Large intestine (tissue), 12 donors: ENCODE data around the gene KIAA0825. TPM values are rescaled to one million over a fixed set of nuclear protein-coding genes. Genes with fewer than 3 reads are reported as not detected.

Experiments used
- DNase-seq, 2 donors: peaks; one replicate each; pipeline versions ENCODE4 v3.0.0 to v3.0.0-alpha.2; 2013
- H3K27ac ChIP-seq: one replicate; pipeline ENCODE4 v1.5.1; 2013; ENCODE audit warnings: low read length
- H3K27me3 ChIP-seq: 2 replicates; pipeline ENCODE4 v1.6.1; 2013; ENCODE audit warnings: low read length; ENCODE audit not compliant: control insufficient read depth, insufficient read depth
- H3K36me3 ChIP-seq: 2 replicates; pipeline ENCODE4 v1.6.1; 2013; ENCODE audit warnings: low read length; ENCODE audit not compliant: control insufficient read depth, insufficient read depth
- H3K4me1 ChIP-seq: one replicate; pipeline ENCODE4 v1.6.1; 2013; ENCODE audit warnings: low read length; ENCODE audit not compliant: control insufficient read depth, insufficient read depth
- H3K4me3 ChIP-seq: one replicate; pipeline ENCODE4 v1.5.1; 2013; ENCODE audit warnings: low read length
- H3K9me3 ChIP-seq: one replicate; pipeline ENCODE4 v1.6.1; 2013; ENCODE audit warnings: mild to moderate bottlenecking, low read depth, low read length, moderate library complexity; ENCODE audit not compliant: control insufficient read depth
- WGBS: methylation state at CpG from one replicate; pipeline ENCODE4 v1.1.5; 2013; ENCODE audit warnings: low lambda C conversion rate; ENCODE audit not compliant: insufficient coverage; 5-methylcytosine and 5-hydroxymethylcytosine counted together
- long read RNA-seq, 11 donors: transcript quantifications; one replicate each; lab custom pipeline, GENCODE V29; 2026
- polyA plus RNA-seq: library from polyadenylated mRNA; unstranded; fragments of 120-200 nt; gene quantifications from one replicate; pipeline ENCODE4 v1.2.1, GENCODE V29; 2013

Gene KIAA0825
- 2.8 TPM for polyA plus RNA-seq
- long read RNA-seq, donor 1, partial matches to known transcripts: 8 of 8 reads
- long read RNA-seq, donor 1, other reads (novel, unspliced or antisense): 0 of 8 reads
- long read RNA-seq, donor 2: 0 reads
- long read RNA-seq, donor 3, partial matches to known transcripts: 0 of 3 reads
- long read RNA-seq, donor 3, other reads (novel, unspliced or antisense): 0 of 3 reads
- long read RNA-seq, donor 4: 0 reads
- long read RNA-seq, donor 5, partial matches to known transcripts: 0 of 1 reads
- long read RNA-seq, donor 5, other reads (novel, unspliced or antisense): 0 of 1 reads
- long read RNA-seq, donor 6: 0 reads
- long read RNA-seq, donor 7, partial matches to known transcripts: 0 of 1 reads
- long read RNA-seq, donor 7, other reads (novel, unspliced or antisense): 0 of 1 reads
- long read RNA-seq, donor 8, partial matches to known transcripts: 0 of 1 reads
- long read RNA-seq, donor 8, other reads (novel, unspliced or antisense): 0 of 1 reads
- long read RNA-seq, donor 9: 0 reads
- long read RNA-seq, donor 10, partial matches to known transcripts: 8 of 8 reads
- long read RNA-seq, donor 10, other reads (novel, unspliced or antisense): 0 of 8 reads
- long read RNA-seq, donor 11, partial matches to known transcripts: 7 of 8 reads
- long read RNA-seq, donor 11, other reads (novel, unspliced or antisense): 0 of 8 reads

DNA sequence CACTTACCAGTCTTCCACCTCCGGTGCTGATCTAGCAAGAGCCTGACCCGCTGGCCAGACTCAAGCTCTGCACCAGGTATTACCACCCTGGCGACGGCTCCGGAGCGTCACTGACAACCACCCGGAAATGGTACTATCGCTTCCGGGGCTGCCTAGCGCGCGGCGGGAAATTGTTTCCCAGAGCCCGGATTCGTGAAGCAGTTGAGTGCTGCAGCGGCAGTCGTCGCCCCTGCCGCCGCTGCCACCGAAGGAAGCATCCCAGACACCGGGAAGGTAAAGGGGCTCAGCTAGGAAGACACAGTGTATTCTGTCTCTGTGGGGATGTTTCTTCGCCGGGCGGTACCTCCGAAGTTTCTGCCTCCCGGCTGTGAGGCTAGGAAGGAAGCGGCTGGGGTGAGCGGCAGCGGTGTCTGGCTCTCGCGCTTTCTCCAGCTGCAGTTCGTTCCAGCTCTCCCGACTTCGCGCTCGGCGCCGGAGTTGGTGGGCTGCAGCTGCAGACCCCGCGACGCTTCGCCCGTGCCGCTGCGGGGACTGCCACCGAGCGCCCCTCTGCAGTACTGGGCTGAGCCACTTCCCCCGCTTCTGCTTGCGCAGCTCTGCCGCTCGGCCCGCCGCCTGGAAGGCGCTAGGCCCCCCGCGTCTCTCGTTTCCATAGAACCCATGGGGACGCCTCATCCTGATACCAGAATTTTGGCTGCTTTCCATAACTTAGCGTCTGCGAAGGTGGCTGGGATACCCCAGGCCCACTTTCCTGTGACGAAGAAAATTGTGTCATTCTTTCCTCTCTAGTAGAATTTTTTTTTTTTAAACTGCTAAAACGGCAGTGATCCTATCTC, at the start of gene KIAA0825, which contains the start of gene SLF1:
Gene KIAA0825, minus strand, starts transcription at position 112 of the 836 bp plus-strand sequence. CDS start 81,478 bp downstream, outside the sequence.
Gene SLF1, plus strand, starts transcription at position 177 of the 836 bp plus-strand sequence. CDS start 10,142 bp downstream, outside the sequence.
- Histone ChIP-seq H3K4me1 (peaks cover 9% of the 10 kb centered on the region), H3K27ac (peak within 1 kb of the TSS; percentile 94), H3K9me3 (no peaks in the 10 kb centered on the region), H3K4me3 (peak within 1 kb of the TSS; percentile 81), H3K27me3 (no peaks in the 10 kb centered on the region), H3K36me3 (no peaks in the 10 kb centered on the region)
- 0% methylated on average over 1 of the region's 63 CpGs for WGBS
- peak; percentile 87 to 93 for DNase-seq

- H3K4me3 ChIP-seq: no peak overlapping the region
- no peaks in the 10 kb centered on the region for H3K4me1 ChIP-seq
- no peaks in the 10 kb centered on the region for H3K27me3 ChIP-seq
- H3K27ac ChIP-seq: no peak overlapping the region
- DNase-seq: no peak
- WGBS: 73% methylated on average over 2 of the region's 3 CpGs
- peaks cover 10% of the 10 kb centered on the region for H3K36me3 ChIP-seq
- H3K9me3 ChIP-seq: no peaks in the 10 kb centered on the region
Observed at GRCh38 chr5:94667937-94668336, 49.5 kb upstream of the KIAA0825 start.

DNA sequence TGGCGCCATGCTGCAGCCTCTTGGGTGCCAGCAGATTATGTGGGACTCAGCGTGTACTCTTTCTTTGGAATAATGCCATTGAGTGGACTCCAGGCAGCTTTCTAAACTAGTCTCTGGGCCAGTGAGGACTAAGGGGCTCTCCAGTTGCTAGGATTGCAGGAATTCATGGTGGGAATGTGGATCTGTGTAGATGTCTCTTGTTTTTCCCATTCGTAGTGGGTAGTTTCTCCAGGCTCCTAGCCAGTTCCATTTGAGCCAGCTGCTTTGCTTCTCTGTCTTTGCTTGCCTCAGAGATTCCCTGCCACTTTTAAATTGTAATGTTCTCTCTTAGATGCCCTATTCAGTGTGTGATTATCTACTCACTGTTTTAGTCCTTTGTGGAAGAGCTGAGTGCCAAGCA, 42.7 kb upstream of the KIAA0825 start:
- peaks cover 12% of the 10 kb centered on the region for H3K9me3 ChIP-seq
- DNase-seq: no peak
- no peak overlapping the region for H3K4me3 ChIP-seq
- H3K36me3 ChIP-seq: peaks cover 15% of the 10 kb centered on the region
- no peaks in the 10 kb centered on the region for H3K4me1 ChIP-seq
- H3K27me3 ChIP-seq: no peaks in the 10 kb centered on the region
- no CpG with 5 or more reads among the region's 3 CpGs for WGBS
- H3K27ac ChIP-seq: no peak overlapping the region

DNA sequence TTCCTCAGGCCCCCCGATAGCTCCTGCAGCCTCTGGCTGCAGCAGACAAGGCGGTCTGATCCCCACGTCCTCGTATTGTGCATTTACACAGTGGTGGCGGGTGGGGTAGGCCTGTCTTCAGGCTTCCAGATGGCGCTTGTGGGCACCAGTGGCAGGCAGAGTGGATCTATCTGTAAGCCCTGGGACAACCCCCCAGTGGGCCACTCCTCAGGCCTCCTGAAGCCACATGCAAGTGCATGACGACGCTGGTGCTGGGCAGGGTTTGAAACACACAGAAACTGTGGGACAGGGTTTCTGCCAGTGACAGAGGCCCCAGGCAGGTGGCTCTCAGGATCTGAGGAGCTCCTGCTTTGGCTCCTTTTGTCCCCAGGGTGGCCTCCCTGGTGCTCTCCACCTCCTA, 42.1 kb upstream of the KIAA0825 start:
- H3K27ac ChIP-seq: no peak overlapping the region
- peaks cover 15% of the 10 kb centered on the region for H3K36me3 ChIP-seq
- no peak for DNase-seq
- no peaks in the 10 kb centered on the region for H3K27me3 ChIP-seq
- WGBS: no CpG with 5 or more reads among the region's 8 CpGs
- no peak overlapping the region for H3K4me3 ChIP-seq
- H3K9me3 ChIP-seq: peaks cover 12% of the 10 kb centered on the region
- no peaks in the 10 kb centered on the region for H3K4me1 ChIP-seq

DNA sequence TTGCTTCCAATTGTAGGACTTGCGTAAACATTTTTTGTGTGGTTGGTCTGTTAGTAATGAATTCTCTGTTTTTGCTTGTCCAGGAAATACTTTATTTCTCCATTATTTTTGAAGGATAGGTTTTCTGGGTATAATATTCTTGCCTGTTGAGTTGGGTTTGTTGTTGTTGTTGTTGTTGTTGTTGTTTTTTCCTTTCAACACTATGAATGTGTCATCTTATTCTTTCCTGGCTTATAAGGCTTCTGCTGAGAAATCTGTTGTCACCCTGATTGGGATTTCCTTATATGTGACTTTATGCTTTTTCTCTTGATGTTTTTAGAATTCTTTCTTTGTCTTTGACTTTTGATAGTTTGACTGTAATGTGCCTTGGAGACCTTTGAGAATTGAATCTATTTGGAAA, 39.9 kb upstream of the KIAA0825 start:
- peaks cover 14% of the 10 kb centered on the region for H3K36me3 ChIP-seq
- no CpG with 5 or more reads among the region's 1 CpG for WGBS

DNA sequence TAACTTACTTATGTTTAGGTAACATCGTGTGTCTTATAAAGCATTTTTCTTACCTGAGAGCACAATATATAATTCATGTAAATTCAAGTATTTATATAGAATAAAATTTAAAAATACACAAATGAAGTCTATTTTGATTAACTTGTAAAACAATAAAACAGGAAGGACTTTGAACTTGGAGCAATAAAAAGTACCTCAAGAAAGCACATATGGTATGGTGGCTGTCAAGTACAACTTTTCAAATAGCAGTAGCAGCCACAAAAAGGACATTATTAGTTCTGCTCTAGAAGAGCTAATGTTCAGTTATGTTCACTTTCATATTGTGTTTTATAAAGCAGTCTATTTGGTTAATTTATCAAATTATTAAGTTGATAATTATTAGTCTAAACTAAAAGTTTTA, 31.5 kb upstream of the KIAA0825 start:
- Histone ChIP-seq H3K27me3 (no peaks in the 10 kb centered on the region), H3K27ac (no peak overlapping the region), H3K9me3 (peaks cover 4% of the 10 kb centered on the region), H3K4me1 (no peaks in the 10 kb centered on the region), H3K4me3 (no peak overlapping the region), H3K36me3 (peaks cover 2% of the 10 kb centered on the region)
- DNase-seq: peak in 1 of 2 donors; percentile 5
- WGBS: 100% methylated on average over 1 of the region's 1 CpG

More for the DNA sequence above, 39.9 kb upstream of the KIAA0825 start:
- H3K4me3 ChIP-seq: no peak overlapping the region
- H3K9me3 ChIP-seq: peaks cover 17% of the 10 kb centered on the region
- H3K4me1 ChIP-seq: no peaks in the 10 kb centered on the region
- H3K27ac ChIP-seq: no peak overlapping the region
- no peak for DNase-seq
- H3K27me3 ChIP-seq: no peaks in the 10 kb centered on the region

DNA sequence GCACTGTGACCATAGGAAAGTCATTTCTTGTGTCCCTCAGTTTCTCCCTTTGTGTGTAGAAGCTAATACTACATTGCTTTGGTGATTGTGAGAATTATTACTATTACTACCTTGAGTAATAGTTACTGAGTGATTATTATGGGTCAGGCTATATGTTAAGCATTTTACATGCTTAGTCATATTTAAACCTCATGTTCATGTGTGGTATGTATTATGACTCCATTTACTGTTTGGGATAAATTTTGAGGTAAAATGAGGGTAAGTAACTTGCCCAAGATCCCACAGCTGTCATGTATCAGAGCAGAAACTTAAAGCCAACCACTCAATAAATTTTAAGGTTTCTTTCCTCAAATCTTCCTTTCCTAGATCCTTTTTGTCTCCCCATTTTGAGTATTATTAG, 28.4 kb upstream of the KIAA0825 start:
- Histone ChIP-seq H3K27me3 (no peaks in the 10 kb centered on the region), H3K9me3 (no peaks in the 10 kb centered on the region), H3K4me1 (no peaks in the 10 kb centered on the region), H3K27ac (no peak overlapping the region), H3K4me3 (no peak overlapping the region), H3K36me3 (peaks cover 3% of the 10 kb centered on the region)
- no peak for DNase-seq

GRCh38 chr5:94645053-94645452, 26.6 kb upstream of the KIAA0825 start:
- Histone ChIP-seq H3K4me3 (no peak overlapping the region), H3K27ac (no peak overlapping the region), H3K36me3 (peaks cover 7% of the 10 kb centered on the region), H3K4me1 (no peaks in the 10 kb centered on the region), H3K9me3 (peaks cover 7% of the 10 kb centered on the region), H3K27me3 (no peaks in the 10 kb centered on the region)
- DNase-seq: no peak
- WGBS: no CpG with 5 or more reads among the region's 3 CpGs

DNA sequence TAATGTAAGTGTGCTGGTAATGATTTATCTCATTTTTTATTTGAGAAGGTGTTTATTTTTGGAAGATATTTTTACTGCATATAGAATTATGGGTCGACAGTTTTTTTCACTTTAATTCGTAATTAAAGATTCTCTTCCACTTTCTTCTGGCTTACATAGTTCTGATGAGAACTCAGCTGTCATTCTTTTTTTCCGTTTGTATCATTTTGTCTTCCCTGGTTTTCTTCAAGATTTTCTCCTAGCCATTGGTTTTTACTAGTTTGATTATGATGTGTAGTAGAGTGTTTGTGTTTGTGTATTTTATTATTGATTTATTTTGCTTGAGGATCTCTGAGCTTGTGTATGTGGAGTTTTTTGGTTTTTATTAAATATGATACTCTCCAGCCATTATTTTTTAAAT, 21.8 kb upstream of the KIAA0825 start:
- Histone ChIP-seq H3K27ac (no peak overlapping the region), H3K9me3 (peaks cover 23% of the 10 kb centered on the region), H3K36me3 (peaks cover 19% of the 10 kb centered on the region), H3K4me1 (no peaks in the 10 kb centered on the region), H3K27me3 (no peaks in the 10 kb centered on the region), H3K4me3 (no peak overlapping the region)
- no peak for DNase-seq
- 93% methylated on average over 3 of the region's 3 CpGs for WGBS

DNA sequence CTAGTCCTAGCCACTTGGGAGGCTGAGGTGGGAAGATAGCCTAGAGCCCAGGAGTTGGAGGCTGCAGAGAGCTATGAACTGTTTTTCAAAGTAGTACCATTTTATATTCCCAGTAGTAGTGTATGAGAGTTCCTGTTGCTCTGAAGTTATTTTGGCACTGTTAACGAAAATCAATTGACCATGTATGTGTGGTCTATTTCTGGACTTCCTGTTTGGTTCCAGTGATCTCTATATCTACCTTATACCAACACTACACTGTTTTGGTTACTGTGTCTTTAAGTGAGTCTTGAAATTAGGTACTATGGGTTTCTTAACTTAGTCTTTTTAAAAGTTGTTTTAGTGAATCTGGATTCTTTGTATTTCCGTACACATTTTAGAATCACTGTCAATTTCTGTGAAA, 13.6 kb upstream of the KIAA0825 start:
- WGBS: 67% methylated on average over 1 of the region's 2 CpGs
- Histone ChIP-seq H3K4me1 (no peaks in the 10 kb centered on the region), H3K36me3 (peaks cover 16% of the 10 kb centered on the region), H3K27ac (no peak overlapping the region), H3K9me3 (peaks cover 7% of the 10 kb centered on the region), H3K27me3 (no peaks in the 10 kb centered on the region), H3K4me3 (no peak overlapping the region)
- no peak for DNase-seq
